GM21526 (cell line): ENCODE data around the gene KIAA0232.
A peak's percentile ranks its signal among the peaks of the same experiment; 100 is the strongest.

Experiments used
- ATAC-seq: cut with Tn5 transposase; IDR thresholded peaks from one replicate; pipeline ENCODE4 v1.9.1; 2021; ENCODE audit warnings: moderate library complexity; ENCODE audit not compliant: unreplicated experiment, low FRiP score

KIAA0232 gene, protein sequence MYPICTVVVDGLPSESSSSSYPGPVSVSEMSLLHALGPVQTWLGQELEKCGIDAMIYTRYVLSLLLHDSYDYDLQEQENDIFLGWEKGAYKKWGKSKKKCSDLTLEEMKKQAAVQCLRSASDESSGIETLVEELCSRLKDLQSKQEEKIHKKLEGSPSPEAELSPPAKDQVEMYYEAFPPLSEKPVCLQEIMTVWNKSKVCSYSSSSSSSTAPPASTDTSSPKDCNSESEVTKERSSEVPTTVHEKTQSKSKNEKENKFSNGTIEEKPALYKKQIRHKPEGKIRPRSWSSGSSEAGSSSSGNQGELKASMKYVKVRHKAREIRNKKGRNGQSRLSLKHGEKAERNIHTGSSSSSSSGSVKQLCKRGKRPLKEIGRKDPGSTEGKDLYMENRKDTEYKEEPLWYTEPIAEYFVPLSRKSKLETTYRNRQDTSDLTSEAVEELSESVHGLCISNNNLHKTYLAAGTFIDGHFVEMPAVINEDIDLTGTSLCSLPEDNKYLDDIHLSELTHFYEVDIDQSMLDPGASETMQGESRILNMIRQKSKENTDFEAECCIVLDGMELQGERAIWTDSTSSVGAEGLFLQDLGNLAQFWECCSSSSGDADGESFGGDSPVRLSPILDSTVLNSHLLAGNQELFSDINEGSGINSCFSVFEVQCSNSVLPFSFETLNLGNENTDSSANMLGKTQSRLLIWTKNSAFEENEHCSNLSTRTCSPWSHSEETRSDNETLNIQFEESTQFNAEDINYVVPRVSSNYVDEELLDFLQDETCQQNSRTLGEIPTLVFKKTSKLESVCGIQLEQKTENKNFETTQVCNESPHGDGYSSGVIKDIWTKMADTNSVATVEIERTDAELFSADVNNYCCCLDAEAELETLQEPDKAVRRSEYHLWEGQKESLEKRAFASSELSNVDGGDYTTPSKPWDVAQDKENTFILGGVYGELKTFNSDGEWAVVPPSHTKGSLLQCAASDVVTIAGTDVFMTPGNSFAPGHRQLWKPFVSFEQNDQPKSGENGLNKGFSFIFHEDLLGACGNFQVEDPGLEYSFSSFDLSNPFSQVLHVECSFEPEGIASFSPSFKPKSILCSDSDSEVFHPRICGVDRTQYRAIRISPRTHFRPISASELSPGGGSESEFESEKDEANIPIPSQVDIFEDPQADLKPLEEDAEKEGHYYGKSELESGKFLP (N-terminal part only)

DNA sequence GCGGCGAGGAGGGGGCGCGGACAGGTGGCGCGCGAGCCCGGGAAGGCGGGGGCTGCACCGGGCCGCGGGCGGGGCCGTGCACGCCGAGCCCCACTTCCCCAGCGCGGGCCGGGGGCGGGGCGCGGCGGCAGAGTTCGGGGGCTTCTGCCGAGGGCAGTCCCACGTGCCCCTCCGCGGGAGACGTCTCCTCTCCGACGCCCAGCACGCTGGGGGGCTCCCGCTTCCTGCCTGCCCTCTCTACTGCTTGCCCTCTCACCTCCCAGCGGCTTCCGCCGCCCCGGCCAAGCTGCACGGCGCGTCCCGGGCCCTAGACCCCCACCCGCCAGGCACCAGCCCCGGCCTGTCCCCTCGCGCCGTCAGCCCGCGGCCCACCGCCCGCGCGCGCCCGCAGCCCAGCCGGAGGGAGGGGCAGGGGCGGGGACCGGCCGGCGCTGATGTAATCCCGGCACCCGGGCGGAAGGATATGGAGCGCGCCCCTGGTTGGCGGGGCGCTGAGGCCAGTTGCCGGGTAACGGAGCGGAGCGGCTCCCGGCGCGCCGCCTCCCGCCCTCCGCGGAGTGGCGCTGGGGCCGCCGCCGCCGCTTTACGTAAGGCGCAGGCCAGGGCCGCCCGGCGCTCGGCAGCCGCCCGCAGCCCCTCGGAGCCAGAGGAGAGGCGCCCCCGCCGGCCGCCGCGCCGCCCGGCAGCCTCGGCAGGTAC is at the start of gene KIAA0232:
KIAA0232 (plus strand) TSS at position 581 of the 699 bp plus-strand sequence. CDS start 41,727 bp downstream, outside the sequence.
- peak; percentile 73 for ATAC-seq

GRCh38 chr4:6733358-6734164 is 49.0 kb upstream of the KIAA0232 start:
- no peak for ATAC-seq

- ATAC-seq, result no peak
These were observed 48.3 kb upstream of the KIAA0232 start for GRCh38 chr4:6734165-6734786.

DNA sequence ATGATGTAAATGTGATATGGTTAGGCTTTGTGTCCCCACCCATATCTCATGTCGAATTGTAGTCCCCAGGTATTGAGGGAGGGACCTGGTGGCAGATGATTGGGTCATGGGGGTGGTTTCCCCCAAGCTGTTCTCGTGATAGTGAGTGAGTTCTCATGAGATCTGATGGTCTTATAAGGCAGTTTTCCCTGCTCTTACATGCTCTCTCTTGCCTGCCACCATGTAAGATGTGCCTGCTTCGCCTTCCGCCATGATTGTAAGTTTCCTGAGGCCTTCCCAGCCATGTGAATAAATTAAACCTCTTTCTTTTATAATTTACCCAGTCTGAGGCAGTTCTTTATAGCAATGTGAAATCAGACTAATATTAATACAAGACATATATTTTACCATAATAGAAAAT is 42.6 kb upstream of the KIAA0232 start:
- no peak for ATAC-seq

GRCh38 chr4:6740347-6740746 is 42.2 kb upstream of the KIAA0232 start:
- no peak for ATAC-seq

GRCh38 chr4:6742507-6742906 is 40.0 kb upstream of the KIAA0232 start:
- ATAC-seq, result no peak

- no peak for ATAC-seq
These were observed 39.5 kb upstream of the KIAA0232 start for GRCh38 chr4:6742989-6743388.

- no peak for ATAC-seq
These were observed 35.7 kb upstream of the KIAA0232 start for GRCh38 chr4:6746721-6747293.

DNA sequence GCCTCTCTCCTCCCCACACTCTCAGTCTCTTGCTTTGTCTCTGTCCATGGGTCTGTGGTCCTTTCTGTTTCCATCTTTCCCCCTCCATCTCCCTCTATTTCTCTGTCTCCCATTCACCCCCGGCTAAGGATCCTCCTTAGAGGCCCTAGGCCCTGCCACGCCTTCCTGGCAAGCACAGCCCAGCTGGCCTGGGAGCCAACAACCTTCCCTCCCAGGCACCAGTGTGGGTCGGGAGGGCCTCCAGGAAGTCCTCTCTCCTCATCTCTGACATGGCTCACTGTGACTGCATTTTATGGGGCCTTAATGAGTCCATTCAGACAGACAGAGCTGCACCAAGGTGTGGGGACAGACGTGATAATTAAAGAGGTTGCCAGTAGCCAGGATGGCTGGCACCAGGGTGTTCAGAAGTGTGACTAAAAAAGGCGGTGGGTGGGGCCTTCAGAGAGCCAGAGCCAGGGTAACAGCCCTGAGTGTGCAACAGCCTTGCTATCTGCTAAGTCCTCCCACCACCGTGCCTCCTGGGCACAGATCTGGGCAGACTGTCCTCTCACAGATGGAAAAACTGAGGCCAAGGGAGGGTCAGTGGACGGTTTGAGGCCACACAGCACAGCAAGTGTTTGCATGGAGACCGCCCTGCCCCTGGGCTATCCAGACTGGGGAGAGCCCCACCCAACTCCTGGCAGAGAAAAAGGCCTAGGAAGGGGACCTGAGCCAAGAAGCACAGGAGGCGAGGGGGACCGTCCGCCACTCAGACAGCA is 35.1 kb upstream of the KIAA0232 start:
- no peak for ATAC-seq

- no peak for ATAC-seq
These were observed 34.2 kb upstream of the KIAA0232 start for GRCh38 chr4:6748286-6748685.

- ATAC-seq, result no peak
These were observed 33.0 kb upstream of the KIAA0232 start for GRCh38 chr4:6749340-6750171.

GRCh38 chr4:6750286-6751221 is 32.0 kb upstream of the KIAA0232 start:
- no peak for ATAC-seq

- ATAC-seq, result no peak
These were observed 30.7 kb upstream of the KIAA0232 start for GRCh38 chr4:6751611-6752485.

- ATAC-seq, result no peak
These were observed 30.1 kb upstream of the KIAA0232 start for GRCh38 chr4:6752486-6752829.

- no peak for ATAC-seq
These were observed 29.4 kb upstream of the KIAA0232 start for GRCh38 chr4:6753103-6753560.
